GM19238 (cell line): ENCODE measurements around the gene LRBA.
"Not testable (repeated sequence)": the region's sequence is repeated elsewhere in the genome, so short reads cannot be mapped to it uniquely, and the experiment has no call there.

Experiments
- DNase-seq: peaks from one replicate; pipeline ENCODE4 v3.0.0; 2011; ENCODE audit warnings: low spot score; ENCODE audit not compliant: insufficient read length

Gene LRBA

GRCh38 chr4:150679765-150680343 is 335.2 kb downstream of the LRBA start:
- no peak for DNase-seq

- DNase-seq = no peak
Observed at GRCh38 chr4:150679018-150679764, 335.9 kb downstream of the LRBA start.

GRCh38 chr4:150673793-150674192 is 341.3 kb downstream of the LRBA start:
- DNase-seq = no peak

- no peak for DNase-seq
Observed at GRCh38 chr4:150668824-150669223, 346.3 kb downstream of the LRBA start.

GRCh38 chr4:150664935-150665334 is 350.1 kb downstream of the LRBA start:
- no peak for DNase-seq

- DNase-seq = no peak
Observed at GRCh38 chr4:150662686-150663085, 352.4 kb downstream of the LRBA start.

- DNase-seq = not testable (repeated sequence)
Observed at GRCh38 chr4:150661551-150661950, 353.5 kb downstream of the LRBA start.

GRCh38 chr4:150658258-150658657 is 356.8 kb downstream of the LRBA start:
- DNase-seq = not testable (repeated sequence)

GRCh38 chr4:150656891-150657290 is 358.2 kb downstream of the LRBA start:
- no peak for DNase-seq

GRCh38 chr4:150650751-150651150 is 364.3 kb downstream of the LRBA start:
- DNase-seq = no peak

GRCh38 chr4:150648123-150648522 is 367.0 kb downstream of the LRBA start:
- no peak for DNase-seq

- no peak for DNase-seq
Observed at GRCh38 chr4:150647008-150647407, 368.1 kb downstream of the LRBA start.

- DNase-seq = no peak
Observed at GRCh38 chr4:150641612-150642011, 373.5 kb downstream of the LRBA start.

- DNase-seq = no peak
Observed at GRCh38 chr4:150632639-150633038, 382.4 kb downstream of the LRBA start.

- DNase-seq = no peak
Observed at GRCh38 chr4:150628073-150628472, 387.0 kb downstream of the LRBA start.

GRCh38 chr4:150625033-150625432 is 390.1 kb downstream of the LRBA start:
- DNase-seq = no peak

GRCh38 chr4:150624055-150624454 is 391.0 kb downstream of the LRBA start:
- no peak for DNase-seq

GRCh38 chr4:150619042-150619441 is 396.0 kb downstream of the LRBA start:
- DNase-seq = no peak

GRCh38 chr4:150609131-150609530 is 406.0 kb downstream of the LRBA start:
- DNase-seq = no peak

- no peak for DNase-seq
Observed at GRCh38 chr4:150600812-150601445, 414.2 kb downstream of the LRBA start.

- no peak for DNase-seq
Observed at GRCh38 chr4:150599547-150599946, 415.5 kb downstream of the LRBA start.

GRCh38 chr4:150598909-150599308 is 416.2 kb downstream of the LRBA start:
- no peak for DNase-seq

GRCh38 chr4:150593996-150594395 is 421.1 kb downstream of the LRBA start:
- DNase-seq = no peak
